ENCODE measurements around the gene PPP1R8.

Gene PPP1R8

GRCh38 chr1:27884006-27884954 is 53.7 kb downstream of the PPP1R8 start:
- Histone ChIP-seq H3K4me3 (ENCODE audit: low read depth, low read length) (no peak overlapping the region), H3K36me3 (peaks cover 12% of the 10 kb centered on the region), H3K27ac (no peak overlapping the region), H3K27me3 (ENCODE audit: insufficient read depth, low read depth, severe bottlenecking) (no peaks in the 10 kb centered on the region), H3K9me3 (ENCODE audit: severe bottlenecking) (no peaks in the 10 kb centered on the region)
- no peak for DNase-seq
- no peak for TF ChIP-seq CTCF (IDR thresholded peaks at IDR 0.05; ENCODE audit: low read depth, low read length)

GRCh38 chr1:27885114-27885528 is 54.5 kb downstream of the PPP1R8 start:
- TF ChIP-seq CTCF (IDR thresholded peaks at IDR 0.05; ENCODE audit: low read depth, low read length), result no peak
- no peak overlapping the region for H3K27ac ChIP-seq
- no peak for DNase-seq

GRCh38 chr1:27885621-27886352 is 55.2 kb downstream of the PPP1R8 start:
- no peak for TF ChIP-seq CTCF (IDR thresholded peaks at IDR 0.05; ENCODE audit: low read depth, low read length)
- Histone ChIP-seq H3K27ac (no peak overlapping the region), H3K36me3 (peaks cover 25% of the 10 kb centered on the region), H3K9me3 (ENCODE audit: severe bottlenecking) (no peaks in the 10 kb centered on the region), H3K27me3 (ENCODE audit: insufficient read depth, low read depth, severe bottlenecking) (no peaks in the 10 kb centered on the region), H3K4me3 (ENCODE audit: low read depth, low read length) (no peak overlapping the region)
- DNase-seq, result peak; percentile 55

More at GRCh38 chr1:27885114-27885528, 54.5 kb downstream of the PPP1R8 start:
- peaks cover 19% of the 10 kb centered on the region for H3K36me3 ChIP-seq
- no peak overlapping the region for H3K4me3 ChIP-seq (ENCODE audit: low read depth, low read length)
- no peaks in the 10 kb centered on the region for H3K9me3 ChIP-seq (ENCODE audit: severe bottlenecking)
- no peaks in the 10 kb centered on the region for H3K27me3 ChIP-seq (ENCODE audit: insufficient read depth, low read depth, severe bottlenecking)

GRCh38 chr1:27886353-27886679 is 55.7 kb downstream of the PPP1R8 start:
- no peak overlapping the region for H3K27ac ChIP-seq
- TF ChIP-seq CTCF (IDR thresholded peaks at IDR 0.05; ENCODE audit: low read depth, low read length), result no peak

GRCh38 chr1:27886744-27887143 is 56.2 kb downstream of the PPP1R8 start:
- H3K4me3 ChIP-seq (ENCODE audit: low read depth, low read length), result no peak overlapping the region
- H3K27me3 ChIP-seq (ENCODE audit: insufficient read depth, low read depth, severe bottlenecking), result no peaks in the 10 kb centered on the region
- no peaks in the 10 kb centered on the region for H3K9me3 ChIP-seq (ENCODE audit: severe bottlenecking)
- DNase-seq, result no peak
- TF ChIP-seq CTCF (IDR thresholded peaks at IDR 0.05; ENCODE audit: low read depth, low read length), result no peak
- H3K36me3 ChIP-seq, result peaks cover 32% of the 10 kb centered on the region
- H3K27ac ChIP-seq, result no peak overlapping the region

More at GRCh38 chr1:27886353-27886679, 55.7 kb downstream of the PPP1R8 start:
- H3K27me3 ChIP-seq (ENCODE audit: insufficient read depth, low read depth, severe bottlenecking), result no peaks in the 10 kb centered on the region
- peaks cover 28% of the 10 kb centered on the region for H3K36me3 ChIP-seq
- DNase-seq, result no peak
- no peak overlapping the region for H3K4me3 ChIP-seq (ENCODE audit: low read depth, low read length)
- no peaks in the 10 kb centered on the region for H3K9me3 ChIP-seq (ENCODE audit: severe bottlenecking)

Data from WERI-Rb-1 (cell line).